GM12878 (cell line): Measurements from ENCODE around the gene ARHGAP45. TPM values are rescaled to one million over a fixed set of nuclear protein-coding genes. Genes with fewer than 3 reads are reported as not detected.

Experiments used
- CHD1 ChIP-seq: IDR thresholded peaks from 2 replicates; pipeline ENCODE4 v1.6.1; 2012; ENCODE audit warnings: low read depth, low read length, improper control_type of control experiment
- CREB1 ChIP-seq: IDR thresholded peaks from 2 replicates; pipeline ENCODE4 v1.6.1; 2012; ENCODE audit warnings: low read depth, mild to moderate bottlenecking, inconsistent platforms
- FOXK2 ChIP-seq: fragments of 450-650 bp; IDR thresholded peaks from 2 replicates; pipeline ENCODE4 v1.6.1; 2017; ENCODE audit warnings: mild to moderate bottlenecking, moderate library complexity
- HDAC6 ChIP-seq: fragments of 200-600 bp; sonication (generic); IDR thresholded peaks from one replicate; pipeline ENCODE4 v1.8.0; 2017; ENCODE audit warnings: antibody characterized with exemption; ENCODE audit not compliant: unreplicated experiment
- IKZF2 ChIP-seq, 2 experiments: fragments of 450-650 bp; IDR thresholded peaks; 2 replicates each; pipeline ENCODE4 v1.6.1; 2017; ENCODE audit warnings: mild to moderate bottlenecking in 2 of 2, moderate library complexity in 2 of 2
- KLF5 ChIP-seq: fragments of 450-650 bp; IDR thresholded peaks from 2 replicates; pipeline ENCODE4 v1.6.1; 2014; ENCODE audit warnings: mild to moderate bottlenecking; ENCODE audit not compliant: partially characterized antibody
- RBBP5 ChIP-seq: fragments of 200-600 bp; sonication (generic); conservative IDR thresholded peaks from 2 replicates; pipeline ENCODE4 v1.6.1; 2016
- SMAD5 ChIP-seq: IDR thresholded peaks from 2 replicates; pipeline ENCODE4 v1.6.1; 2016; ENCODE audit warnings: antibody characterized with exemption, low read depth
- SRF ChIP-seq, 2 experiments: IDR thresholded peaks; 2 replicates each; pipeline ENCODE4 v1.6.1; 2011; ENCODE audit warnings: low read depth in 2 of 2, low read length in 2 of 2, mild to moderate bottlenecking in 1 of 2, moderate library complexity in 1 of 2
- TCF3 ChIP-seq: IDR thresholded peaks from 2 replicates; pipeline ENCODE4 v1.6.1; 2012; ENCODE audit warnings: low read depth, mild to moderate bottlenecking, low read length, borderline replicate concordance; ENCODE audit not compliant: insufficient read depth
- ZNF24 ChIP-seq: fragments of 450-650 bp; IDR thresholded peaks from 2 replicates; pipeline ENCODE4 v1.6.1; 2017; ENCODE audit warnings: antibody characterized with exemption, mild to moderate bottlenecking
- polyA plus RNA-seq, 11 experiments: library from polyadenylated mRNA; depleted of rRNA in 4 of 11; unstranded in 6 of 11; stranded (reverse) in 5 of 11; fragments of >200 nt; fragmentation: Nextera tagmentation in 4 of 11; fragmentation: Illumina TruSeq in 1 of 11; extraction: Ambion mirVana in 4 of 11; extraction: Trizol in 1 of 11; gene quantifications; 1 replicate in 1 of 11; 2 replicates in 10 of 11; pipeline versions ENCODE4 v1.2.1 to v1.2.3, GENCODE V29; 2011 to 2016; ENCODE audit warnings: inconsistent platforms in 2 of 11, missing spikeins in 2 of 11, low read depth in 1 of 11
- total RNA-seq, 4 experiments: library from RNA; depleted of rRNA in 3 of 4; stranded (reverse); fragments of >200 nt in 3 of 4; fragmentation: Illumina TruSeq in 1 of 4; extraction: Trizol in 1 of 4; gene quantifications; 2 replicates each; pipeline versions ENCODE4 v1.2.1 to v1.2.3, GENCODE V29; 2013 to 2021
- TF ChIP-seq, protein P1 (sequence below): IDR thresholded peaks from 2 replicates; pipeline ENCODE4 v1.6.1; 2011; ENCODE audit warnings: low read depth, low read length, improper control_type of control experiment, borderline replicate concordance
- TF ChIP-seq, protein P2 (sequence below): fragments of 450-650 bp; IDR thresholded peaks from 2 replicates; pipeline ENCODE4 v1.6.1; 2018; ENCODE audit warnings: mild to moderate bottlenecking, low read depth, moderate library complexity; ENCODE audit not compliant: partially characterized antibody
- TF ChIP-seq, protein P3 (sequence below): IDR thresholded peaks from 2 replicates; pipeline ENCODE4 v1.6.1; 2011; ENCODE audit warnings: mild to moderate bottlenecking, low read depth, low read length, moderate library complexity; ENCODE audit not compliant: insufficient replicate concordance
- TF ChIP-seq, protein P4 (sequence below): fragments of 450-650 bp; IDR thresholded peaks from 2 replicates; pipeline ENCODE4 v1.6.1; 2017; ENCODE audit warnings: low read depth, mild to moderate bottlenecking, moderate library complexity
- TF ChIP-seq, protein P5 (sequence below): IDR thresholded peaks from 2 replicates; pipeline ENCODE4 v1.6.1; 2012; ENCODE audit warnings: low read depth, low read length, improper control_type of control experiment

The ARHGAP45 gene
- total and polyA plus RNA-seq, 10 of the 15 experiments (the other 5 are each of a cell fraction or from before 2014, with no cell fraction given) = 1.4 to 151 (median 59.9) TPM

DNA sequence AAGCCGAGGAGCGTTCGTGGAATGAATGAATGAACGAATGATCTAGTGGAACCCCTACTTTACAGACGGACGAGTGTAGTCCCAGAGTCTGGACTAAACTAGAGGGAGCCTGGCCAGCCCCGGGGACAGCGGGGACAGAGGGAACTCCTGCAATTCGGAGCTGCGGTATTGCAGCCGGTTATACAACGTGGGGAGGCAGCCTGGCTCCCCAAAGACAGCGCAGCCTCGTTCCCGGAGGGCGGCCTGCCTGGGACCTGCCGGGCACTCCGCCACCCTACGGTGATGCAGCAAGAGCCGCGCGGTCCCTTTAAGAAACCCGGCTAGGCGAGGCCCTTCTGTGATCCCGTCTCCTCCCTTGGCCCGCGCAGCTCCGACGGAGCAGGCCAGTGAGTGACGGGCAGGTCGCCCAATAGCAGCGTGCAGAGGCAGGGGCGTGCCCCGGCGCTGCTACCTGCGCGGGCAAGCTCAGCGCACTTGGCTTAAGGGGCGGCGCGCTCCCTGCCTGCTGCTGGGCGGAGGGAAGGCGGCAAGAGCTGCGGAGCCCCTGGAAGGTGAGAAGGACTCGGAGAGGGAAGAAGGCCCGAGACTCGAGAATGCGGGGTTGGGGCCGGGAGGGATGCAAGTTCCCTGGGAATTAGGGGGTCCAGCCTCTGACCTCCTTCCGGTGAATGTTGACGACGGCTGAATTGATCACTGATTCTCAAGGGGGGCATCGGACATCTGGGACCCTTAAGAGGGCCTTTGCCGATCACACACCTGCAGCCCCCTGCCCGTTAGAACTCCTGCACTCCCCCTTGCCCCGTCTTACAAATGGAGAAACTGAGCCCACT is 27.1 kb upstream of the ARHGAP45 start, which contains the start of gene ABCA7 (continued):
- TF ChIP-seq HDAC6 = no peak
- peak; percentile 52 for TF ChIP-seq KLF5
- TF ChIP-seq, protein P1, sequence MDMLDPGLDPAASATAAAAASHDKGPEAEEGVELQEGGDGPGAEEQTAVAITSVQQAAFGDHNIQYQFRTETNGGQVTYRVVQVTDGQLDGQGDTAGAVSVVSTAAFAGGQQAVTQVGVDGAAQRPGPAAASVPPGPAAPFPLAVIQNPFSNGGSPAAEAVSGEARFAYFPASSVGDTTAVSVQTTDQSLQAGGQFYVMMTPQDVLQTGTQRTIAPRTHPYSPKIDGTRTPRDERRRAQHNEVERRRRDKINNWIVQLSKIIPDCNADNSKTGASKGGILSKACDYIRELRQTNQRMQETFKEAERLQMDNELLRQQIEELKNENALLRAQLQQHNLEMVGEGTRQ = no peak
- TF ChIP-seq, protein P2, sequence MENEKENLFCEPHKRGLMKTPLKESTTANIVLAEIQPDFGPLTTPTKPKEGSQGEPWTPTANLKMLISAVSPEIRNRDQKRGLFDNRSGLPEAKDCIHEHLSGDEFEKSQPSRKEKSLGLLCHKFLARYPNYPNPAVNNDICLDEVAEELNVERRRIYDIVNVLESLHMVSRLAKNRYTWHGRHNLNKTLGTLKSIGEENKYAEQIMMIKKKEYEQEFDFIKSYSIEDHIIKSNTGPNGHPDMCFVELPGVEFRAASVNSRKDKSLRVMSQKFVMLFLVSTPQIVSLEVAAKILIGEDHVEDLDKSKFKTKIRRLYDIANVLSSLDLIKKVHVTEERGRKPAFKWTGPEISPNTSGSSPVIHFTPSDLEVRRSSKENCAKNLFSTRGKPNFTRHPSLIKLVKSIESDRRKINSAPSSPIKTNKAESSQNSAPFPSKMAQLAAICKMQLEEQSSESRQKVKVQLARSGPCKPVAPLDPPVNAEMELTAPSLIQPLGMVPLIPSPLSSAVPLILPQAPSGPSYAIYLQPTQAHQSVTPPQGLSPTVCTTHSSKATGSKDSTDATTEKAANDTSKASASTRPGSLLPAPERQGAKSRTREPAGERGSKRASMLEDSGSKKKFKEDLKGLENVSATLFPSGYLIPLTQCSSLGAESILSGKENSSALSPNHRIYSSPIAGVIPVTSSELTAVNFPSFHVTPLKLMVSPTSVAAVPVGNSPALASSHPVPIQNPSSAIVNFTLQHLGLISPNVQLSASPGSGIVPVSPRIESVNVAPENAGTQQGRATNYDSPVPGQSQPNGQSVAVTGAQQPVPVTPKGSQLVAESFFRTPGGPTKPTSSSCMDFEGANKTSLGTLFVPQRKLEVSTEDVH = no peak
- no peak for TF ChIP-seq SRF (IDR thresholded peaks at IDR 0.05; ENCODE audit: low read depth in 2 of 2, low read length in 2 of 2)
- TF ChIP-seq, protein P3, sequence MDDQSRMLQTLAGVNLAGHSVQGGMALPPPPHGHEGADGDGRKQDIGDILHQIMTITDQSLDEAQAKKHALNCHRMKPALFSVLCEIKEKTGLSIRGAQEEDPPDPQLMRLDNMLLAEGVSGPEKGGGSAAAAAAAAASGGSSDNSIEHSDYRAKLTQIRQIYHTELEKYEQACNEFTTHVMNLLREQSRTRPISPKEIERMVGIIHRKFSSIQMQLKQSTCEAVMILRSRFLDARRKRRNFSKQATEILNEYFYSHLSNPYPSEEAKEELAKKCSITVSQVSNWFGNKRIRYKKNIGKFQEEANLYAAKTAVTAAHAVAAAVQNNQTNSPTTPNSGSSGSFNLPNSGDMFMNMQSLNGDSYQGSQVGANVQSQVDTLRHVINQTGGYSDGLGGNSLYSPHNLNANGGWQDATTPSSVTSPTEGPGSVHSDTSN = peak; percentile 99
- TF ChIP-seq RBBP5 = no peak
- TF ChIP-seq IKZF2 (IDR thresholded peaks at IDR 0.05) = no peak; a peak in 1 of 4 replicates
- peak; percentile 61 for TF ChIP-seq FOXK2
- TF ChIP-seq SMAD5 = no peak; the same call in 1 of the 2 replicates
- TF ChIP-seq ZNF24 = peak; percentile 96
- 0 out of 2 replicates have a peak, but pooled peaks have one; percentile 24 for TF ChIP-seq TCF3
- TF ChIP-seq CREB1 = peak; percentile 74; the same call in 1 of the 2 replicates
- TF ChIP-seq, protein P4, sequence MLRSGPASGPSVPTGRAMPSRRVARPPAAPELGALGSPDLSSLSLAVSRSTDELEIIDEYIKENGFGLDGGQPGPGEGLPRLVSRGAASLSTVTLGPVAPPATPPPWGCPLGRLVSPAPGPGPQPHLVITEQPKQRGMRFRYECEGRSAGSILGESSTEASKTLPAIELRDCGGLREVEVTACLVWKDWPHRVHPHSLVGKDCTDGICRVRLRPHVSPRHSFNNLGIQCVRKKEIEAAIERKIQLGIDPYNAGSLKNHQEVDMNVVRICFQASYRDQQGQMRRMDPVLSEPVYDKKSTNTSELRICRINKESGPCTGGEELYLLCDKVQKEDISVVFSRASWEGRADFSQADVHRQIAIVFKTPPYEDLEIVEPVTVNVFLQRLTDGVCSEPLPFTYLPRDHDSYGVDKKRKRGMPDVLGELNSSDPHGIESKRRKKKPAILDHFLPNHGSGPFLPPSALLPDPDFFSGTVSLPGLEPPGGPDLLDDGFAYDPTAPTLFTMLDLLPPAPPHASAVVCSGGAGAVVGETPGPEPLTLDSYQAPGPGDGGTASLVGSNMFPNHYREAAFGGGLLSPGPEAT = peak; percentile 92
- TF ChIP-seq CHD1 = peak; percentile 79; the same call in 1 of the 2 replicates
- TF ChIP-seq, protein P5, sequence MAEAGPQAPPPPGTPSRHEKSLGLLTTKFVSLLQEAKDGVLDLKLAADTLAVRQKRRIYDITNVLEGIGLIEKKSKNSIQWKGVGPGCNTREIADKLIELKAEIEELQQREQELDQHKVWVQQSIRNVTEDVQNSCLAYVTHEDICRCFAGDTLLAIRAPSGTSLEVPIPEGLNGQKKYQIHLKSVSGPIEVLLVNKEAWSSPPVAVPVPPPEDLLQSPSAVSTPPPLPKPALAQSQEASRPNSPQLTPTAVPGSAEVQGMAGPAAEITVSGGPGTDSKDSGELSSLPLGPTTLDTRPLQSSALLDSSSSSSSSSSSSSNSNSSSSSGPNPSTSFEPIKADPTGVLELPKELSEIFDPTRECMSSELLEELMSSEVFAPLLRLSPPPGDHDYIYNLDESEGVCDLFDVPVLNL = 0 out of 2 replicates have a peak, but pooled peaks have one; percentile 59
